Cardiac muscle cell (in vitro differentiated cells and primary cell): ENCODE results near the gene CHST8. TPM values are rescaled to one million over a fixed set of nuclear protein-coding genes. Genes with fewer than 3 reads are reported as not detected.

ENCODE experiments used
- DNase-seq, 2 donors: peaks; one replicate each; pipeline versions ENCODE4 v3.0.0 to v3.0.0-alpha.2; 2010 to 2017; ENCODE audit warnings: low read depth in 1 of 2, low spot score in 1 of 2
- H3K27ac ChIP-seq: fragments of 200-600 bp; sonication (generic); 2 replicates; pipeline ENCODE4 v1.5.1; 2016
- H3K27me3 ChIP-seq: fragments of 200-600 bp; sonication (generic); 2 replicates; pipeline ENCODE4 v1.6.0; 2016; ENCODE audit warnings: control low read depth
- H3K36me3 ChIP-seq: fragments of 200-600 bp; sonication (generic); 2 replicates; pipeline ENCODE4 v1.5.1; 2016; ENCODE audit warnings: control low read depth
- H3K4me1 ChIP-seq: fragments of 200-600 bp; sonication (generic); 2 replicates; pipeline ENCODE4 v1.8.1; 2017; ENCODE audit warnings: low read depth, mild to moderate bottlenecking, mixed run types
- H3K4me3 ChIP-seq: fragments of 200-600 bp; sonication (generic); 2 replicates; pipeline ENCODE4 v1.5.1; 2016; ENCODE audit warnings: mild to moderate bottlenecking
- H3K9me3 ChIP-seq: fragments of 200-600 bp; sonication (generic); 2 replicates; pipeline ENCODE4 v1.5.1; 2017; ENCODE audit warnings: low read depth, mild to moderate bottlenecking, control low read depth
- polyA plus RNA-seq: library from polyadenylated mRNA; unstranded; fragments of >200 nt; fragmentation: Nextera tagmentation; extraction: Ambion mirVana; gene quantifications from 2 replicates; pipeline ENCODE4 v1.2.1, GENCODE V29; 2016
- total RNA-seq: library from RNA; depleted of rRNA; stranded (reverse); fragments of >200 nt; gene quantifications from 2 replicates; pipeline ENCODE4 v1.2.3, GENCODE V29; 2016
- TF ChIP-seq, protein P1 (sequence below): IDR thresholded peaks from 2 replicates; pipeline ENCODE4 v1.5.1; 2012; ENCODE audit warnings: low read depth, mild to moderate bottlenecking, low read length

The CHST8 gene
- total and polyA plus RNA-seq, 2 experiments from 2014 or later = 0.84 to 0.89 TPM

DNA sequence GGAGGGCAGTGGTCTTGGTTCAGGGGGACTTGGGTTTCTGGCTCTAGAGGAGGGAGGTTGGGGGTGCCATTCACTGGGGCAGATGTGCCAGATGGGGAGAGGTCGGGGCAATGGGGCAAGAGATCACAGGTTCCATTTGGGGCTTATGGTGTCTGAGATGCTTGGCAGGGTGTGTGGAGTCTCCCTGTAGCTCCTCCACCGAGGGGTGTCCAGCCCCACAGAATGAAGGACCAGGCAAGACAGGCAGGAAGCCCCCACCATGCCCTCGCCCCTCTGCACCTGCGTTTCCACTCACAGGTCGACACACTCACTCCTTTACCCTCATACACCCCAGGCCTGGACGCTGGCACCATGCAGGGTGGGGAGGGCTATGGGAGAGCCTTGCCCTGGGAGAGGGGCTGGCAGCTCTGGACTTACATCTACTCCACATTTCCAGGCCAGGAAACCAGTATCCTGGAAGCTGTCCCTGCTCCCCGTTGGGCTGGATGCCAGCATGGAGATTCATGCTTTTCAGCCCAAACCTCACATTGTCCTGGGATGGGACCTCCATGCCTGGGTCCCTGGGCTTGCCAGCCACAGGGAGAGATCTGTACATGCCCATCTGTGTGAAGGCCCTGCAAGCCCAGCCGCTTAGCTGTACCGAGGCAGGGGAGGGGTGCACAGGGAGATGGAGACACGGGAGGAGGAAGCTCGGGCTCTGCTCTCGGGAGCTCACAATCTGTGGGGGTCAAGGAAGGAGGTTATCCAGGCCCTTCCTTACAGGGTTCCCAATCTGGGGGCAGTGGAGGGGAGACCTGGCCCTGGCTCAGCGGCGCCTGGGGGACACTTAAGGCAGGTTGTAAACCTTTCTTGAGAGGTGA is 77.1 kb downstream of the CHST8 start:
- no peaks in the 10 kb centered on the region for H3K4me1 ChIP-seq
- no peak for DNase-seq
- TF ChIP-seq, protein P1, sequence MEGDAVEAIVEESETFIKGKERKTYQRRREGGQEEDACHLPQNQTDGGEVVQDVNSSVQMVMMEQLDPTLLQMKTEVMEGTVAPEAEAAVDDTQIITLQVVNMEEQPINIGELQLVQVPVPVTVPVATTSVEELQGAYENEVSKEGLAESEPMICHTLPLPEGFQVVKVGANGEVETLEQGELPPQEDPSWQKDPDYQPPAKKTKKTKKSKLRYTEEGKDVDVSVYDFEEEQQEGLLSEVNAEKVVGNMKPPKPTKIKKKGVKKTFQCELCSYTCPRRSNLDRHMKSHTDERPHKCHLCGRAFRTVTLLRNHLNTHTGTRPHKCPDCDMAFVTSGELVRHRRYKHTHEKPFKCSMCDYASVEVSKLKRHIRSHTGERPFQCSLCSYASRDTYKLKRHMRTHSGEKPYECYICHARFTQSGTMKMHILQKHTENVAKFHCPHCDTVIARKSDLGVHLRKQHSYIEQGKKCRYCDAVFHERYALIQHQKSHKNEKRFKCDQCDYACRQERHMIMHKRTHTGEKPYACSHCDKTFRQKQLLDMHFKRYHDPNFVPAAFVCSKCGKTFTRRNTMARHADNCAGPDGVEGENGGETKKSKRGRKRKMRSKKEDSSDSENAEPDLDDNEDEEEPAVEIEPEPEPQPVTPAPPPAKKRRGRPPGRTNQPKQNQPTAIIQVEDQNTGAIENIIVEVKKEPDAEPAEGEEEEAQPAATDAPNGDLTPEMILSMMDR = no peak
- H3K27ac ChIP-seq = no peak overlapping the region
- H3K36me3 ChIP-seq = no peaks in the 10 kb centered on the region
- no peak overlapping the region for H3K4me3 ChIP-seq
- no peaks in the 10 kb centered on the region for H3K9me3 ChIP-seq
- H3K27me3 ChIP-seq = no peaks in the 10 kb centered on the region

DNA sequence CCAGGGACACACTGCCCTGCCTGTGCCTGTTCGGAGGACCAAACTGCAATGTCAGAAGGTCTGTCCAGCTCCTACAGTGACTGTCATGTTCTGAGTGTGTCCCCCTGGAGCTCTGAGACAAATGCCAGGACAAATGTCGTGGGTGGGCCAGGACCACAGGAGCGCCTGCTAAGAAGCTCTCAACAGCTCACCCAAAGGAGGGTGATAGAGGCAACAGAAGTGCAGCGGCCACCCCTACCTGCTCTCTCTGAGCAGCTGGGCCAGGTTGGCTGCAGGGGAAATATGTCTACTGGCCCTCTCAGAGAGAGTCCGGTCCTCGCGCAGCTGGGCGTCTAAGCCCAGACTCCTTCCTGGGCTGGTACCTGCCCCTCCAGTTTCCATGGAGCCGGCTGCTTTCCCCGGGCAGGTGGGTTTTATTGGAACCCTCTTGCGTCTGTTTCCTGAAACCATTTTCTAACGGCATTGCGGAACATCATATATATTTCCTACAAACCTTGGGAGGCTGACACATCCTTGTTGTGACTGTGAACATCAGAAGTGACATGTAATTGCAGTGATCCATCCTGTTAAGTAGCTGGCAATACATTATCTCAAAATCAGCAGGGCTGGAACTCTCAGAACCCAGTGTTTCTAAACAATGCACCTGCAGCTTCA is 78.1 kb downstream of the CHST8 start:
- H3K4me1 ChIP-seq = no peaks in the 10 kb centered on the region
- no peaks in the 10 kb centered on the region for H3K27me3 ChIP-seq
- H3K36me3 ChIP-seq = no peaks in the 10 kb centered on the region
- TF ChIP-seq, protein P1 = no peak
- H3K4me3 ChIP-seq = no peak overlapping the region
- H3K27ac ChIP-seq = no peak overlapping the region
- no peak for DNase-seq
- H3K9me3 ChIP-seq = no peaks in the 10 kb centered on the region

DNA sequence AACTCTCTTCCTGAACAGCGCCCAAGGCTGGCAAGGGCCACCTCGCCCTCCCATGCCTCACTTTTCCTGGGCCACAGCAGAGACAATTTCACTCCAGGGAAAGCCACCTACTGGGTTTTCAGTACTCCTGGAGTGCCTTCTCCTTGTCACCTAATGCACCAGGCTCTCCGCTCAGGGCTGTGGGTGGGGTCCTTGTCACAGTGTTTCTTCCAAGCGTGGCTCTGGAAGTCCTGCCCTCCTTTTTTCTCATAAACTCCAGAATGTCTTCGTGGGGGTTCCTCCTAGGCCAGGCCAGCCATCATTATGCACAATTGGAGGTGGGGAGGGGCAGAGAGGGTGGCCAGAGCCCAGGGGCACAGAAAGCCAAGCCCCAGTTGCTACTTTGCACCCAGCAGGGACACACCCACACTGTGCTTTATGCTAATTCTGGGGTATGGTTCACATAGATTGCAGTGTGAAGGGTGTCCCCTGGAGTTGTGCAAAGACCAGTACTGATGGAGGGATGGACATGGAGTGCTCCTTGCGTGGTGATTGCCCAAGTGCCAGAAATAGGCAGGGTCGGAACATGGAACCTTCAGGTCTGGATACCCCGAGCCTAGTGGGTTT is 78.8 kb downstream of the CHST8 start:
- DNase-seq = no peak
- no peaks in the 10 kb centered on the region for H3K4me1 ChIP-seq

DNA sequence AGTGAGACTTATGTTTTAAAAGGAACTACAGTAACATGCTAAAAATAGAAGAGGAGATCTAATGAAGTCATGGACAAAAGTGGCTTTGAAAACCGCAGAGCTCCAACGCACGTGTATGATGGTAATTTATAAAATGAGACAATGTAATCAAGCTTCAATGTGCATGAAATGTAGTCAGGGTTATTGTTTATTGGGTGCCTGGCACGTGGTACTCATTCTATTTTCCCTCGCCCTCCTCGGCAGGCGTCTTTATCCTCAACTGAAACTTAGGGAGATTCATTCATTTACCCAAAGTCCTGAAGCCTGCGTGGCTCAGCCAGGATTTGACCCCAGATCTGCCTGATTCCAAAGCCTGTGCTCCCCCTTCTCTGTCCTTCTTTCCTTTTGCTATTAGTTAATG is 79.8 kb downstream of the CHST8 start:
- TF ChIP-seq, protein P1 = no peak
- Histone ChIP-seq H3K27me3 (no peaks in the 10 kb centered on the region), H3K4me3 (no peak overlapping the region), H3K9me3 (no peaks in the 10 kb centered on the region), H3K4me1 (no peaks in the 10 kb centered on the region), H3K36me3 (no peaks in the 10 kb centered on the region), H3K27ac (no peak overlapping the region)
- DNase-seq = no peak

More for the DNA sequence above, 78.8 kb downstream of the CHST8 start:
- H3K9me3 ChIP-seq = no peaks in the 10 kb centered on the region
- H3K27me3 ChIP-seq = no peaks in the 10 kb centered on the region
- TF ChIP-seq, protein P1 = no peak
- H3K27ac ChIP-seq = no peak overlapping the region
- H3K36me3 ChIP-seq = no peaks in the 10 kb centered on the region
- H3K4me3 ChIP-seq = no peak overlapping the region

DNA sequence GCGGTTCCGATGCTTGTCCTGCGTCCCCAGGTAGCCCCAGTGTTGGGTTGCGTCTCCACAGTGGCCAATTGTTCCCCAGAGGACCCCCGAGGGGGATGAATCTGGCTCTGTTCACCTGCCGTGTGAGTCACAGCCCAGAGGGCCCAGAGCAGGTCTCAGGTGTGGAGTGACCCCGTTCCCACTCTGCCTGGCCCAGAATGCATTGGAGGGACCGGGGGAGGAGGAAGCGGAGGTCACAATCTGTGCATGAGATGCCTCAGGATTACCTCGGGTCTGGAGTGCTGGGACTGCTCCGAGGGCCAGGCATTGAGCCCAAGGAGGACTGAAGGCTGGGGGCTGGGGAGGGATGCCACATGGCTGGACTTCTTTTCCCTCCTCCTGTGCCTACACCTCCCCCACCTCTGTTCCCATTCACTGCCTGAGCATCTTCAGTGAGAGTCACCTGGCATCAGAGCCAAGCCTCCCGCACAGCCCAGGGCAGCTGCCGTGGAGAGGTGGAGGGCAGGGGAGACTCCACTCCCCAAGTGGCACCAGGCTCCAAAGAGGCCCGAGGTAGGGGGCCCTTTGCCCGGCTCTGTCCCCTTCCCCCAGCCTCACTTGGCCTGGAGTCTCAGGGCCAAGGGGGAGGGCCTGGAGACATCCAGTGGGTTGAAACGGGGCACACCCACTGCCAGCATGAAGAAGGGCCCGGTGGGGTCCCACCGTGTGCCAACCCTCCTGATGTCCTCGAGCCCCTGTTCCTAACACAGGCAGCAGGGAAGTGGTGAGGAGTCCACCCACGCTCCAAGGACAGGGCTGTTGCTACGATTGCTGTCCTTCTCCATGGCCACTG is 81.1 kb downstream of the CHST8 start:
- no peaks in the 10 kb centered on the region for H3K4me1 ChIP-seq
- TF ChIP-seq, protein P1 = no peak
- H3K36me3 ChIP-seq = no peaks in the 10 kb centered on the region
- no peak overlapping the region for H3K27ac ChIP-seq
- H3K9me3 ChIP-seq = no peaks in the 10 kb centered on the region
- no peak overlapping the region for H3K4me3 ChIP-seq
- DNase-seq = no peak
- no peaks in the 10 kb centered on the region for H3K27me3 ChIP-seq
